Neuronal stem cell (in vitro differentiated cells): ENCODE measurements around the gene PDE4B.

ENCODE experiments used
- DNase-seq: peaks from one replicate; pipeline ENCODE4 v3.0.0-alpha.2; 2013; ENCODE audit warnings: low spot score
- H2AFZ ChIP-seq: one replicate; pipeline ENCODE4 v1.6.1; 2013; ENCODE audit warnings: mild to moderate bottlenecking, low read length, inconsistent platforms
- H2AK5ac ChIP-seq: 2 replicates; pipeline ENCODE4 v1.6.1; 2013; ENCODE audit warnings: low read depth, mild to moderate bottlenecking, inconsistent platforms, low read length, moderate library complexity, mixed read lengths
- H2BK120ac ChIP-seq: 2 replicates; pipeline ENCODE4 v1.6.1; 2013; ENCODE audit warnings: low read depth, mild to moderate bottlenecking, inconsistent platforms, low read length, moderate library complexity, mixed read lengths
- H2BK12ac ChIP-seq: one replicate; pipeline ENCODE4 v1.6.1; 2013; ENCODE audit warnings: low read length, inconsistent platforms
- H2BK15ac ChIP-seq: 2 replicates; pipeline ENCODE4 v1.6.1; 2013; ENCODE audit warnings: mild to moderate bottlenecking, low read length, inconsistent platforms, mixed read lengths
- H2BK5ac ChIP-seq: one replicate; pipeline ENCODE4 v1.6.1; 2013; ENCODE audit warnings: inconsistent platforms, mild to moderate bottlenecking, low read length, moderate library complexity
- H3K14ac ChIP-seq: one replicate; pipeline ENCODE4 v1.6.1; 2013; ENCODE audit warnings: low read length, inconsistent platforms
- H3K18ac ChIP-seq: 2 replicates; pipeline ENCODE4 v1.6.1; 2013; ENCODE audit warnings: low read length, inconsistent platforms
- H3K23ac ChIP-seq: 2 replicates; pipeline ENCODE4 v1.6.1; 2013; ENCODE audit warnings: low read depth, mild to moderate bottlenecking, mixed read lengths, low read length, inconsistent platforms; ENCODE audit not compliant: poor library complexity
- H3K27ac ChIP-seq: replicated peaks from 3 replicates; pipeline ENCODE4 v1.5.1; 2013; ENCODE audit warnings: low read length, inconsistent platforms
- H3K27me3 ChIP-seq, 3 experiments: 2 replicates each; pipeline ENCODE4 v1.6.1; 2013; ENCODE audit warnings: low read length in 3 of 3, mild to moderate bottlenecking in 2 of 3, inconsistent platforms in 1 of 3, low read depth in 1 of 3, mixed read lengths in 1 of 3, moderate library complexity in 1 of 3; ENCODE audit not compliant: control insufficient read depth in 3 of 3, insufficient read depth in 3 of 3
- H3K36me3 ChIP-seq, 2 donors: replicated peaks in 1 of 2; 2 replicates each; pipeline ENCODE4 v1.6.1; 2013; ENCODE audit warnings: low read length in 2 of 2; ENCODE audit not compliant: control insufficient read depth in 2 of 2, insufficient read depth in 2 of 2
- H3K4ac ChIP-seq: 2 replicates; pipeline ENCODE4 v1.6.1; 2013; ENCODE audit warnings: inconsistent platforms, mild to moderate bottlenecking, low read length, moderate library complexity
- H3K4me1 ChIP-seq, 2 donors: 1 replicate in 1 of 2; 2 replicates in 1 of 2; pipeline ENCODE4 v1.6.1; 2013; ENCODE audit warnings: low read length in 2 of 2, low read depth in 1 of 2; ENCODE audit not compliant: control insufficient read depth in 2 of 2, insufficient read depth in 1 of 2
- H3K4me2 ChIP-seq: one replicate; pipeline ENCODE4 v1.6.1; 2013; ENCODE audit warnings: mild to moderate bottlenecking, low read length, inconsistent platforms; ENCODE audit not compliant: insufficient read depth, poor library complexity, severe bottlenecking
- H3K4me3 ChIP-seq, 2 donors: 2 replicates each; pipeline ENCODE4 v1.5.1; 2013; ENCODE audit warnings: low read length in 2 of 2, mild to moderate bottlenecking in 2 of 2, inconsistent platforms in 1 of 2, moderate library complexity in 1 of 2
- H3K79me1 ChIP-seq: one replicate; pipeline ENCODE4 v1.6.1; 2013; ENCODE audit warnings: low read depth, mild to moderate bottlenecking, inconsistent platforms, low read length, moderate library complexity
- H3K9ac ChIP-seq: one replicate; pipeline ENCODE4 v1.6.1; 2013; ENCODE audit warnings: mild to moderate bottlenecking, low read depth, low read length, inconsistent platforms; ENCODE audit not compliant: poor library complexity
- H3K9me3 ChIP-seq, 2 donors: replicated peaks in 1 of 2; 2 replicates each; pipeline versions ENCODE3 to v1.6.1; 2013; ENCODE audit warnings: low read length in 2 of 2, mild to moderate bottlenecking in 2 of 2, inconsistent platforms in 1 of 2, low read depth in 1 of 2, mixed read lengths in 1 of 2, moderate library complexity in 1 of 2; ENCODE audit not compliant: control insufficient read depth in 2 of 2, insufficient read depth in 1 of 2
- H4K8ac ChIP-seq: one replicate; pipeline ENCODE4 v1.6.1; 2013; ENCODE audit warnings: low read depth, mild to moderate bottlenecking, inconsistent platforms, low read length, moderate library complexity
- H4K91ac ChIP-seq: one replicate; pipeline ENCODE4 v1.6.1; 2013; ENCODE audit warnings: low read length, low read depth, mild to moderate bottlenecking, inconsistent platforms; ENCODE audit not compliant: poor library complexity
- WGBS, 2 donors: extraction: QIAGEN DNeasy Blood & Tissue Kit; methylation state at CpG; one replicate each; pipeline ENCODE4 v1.1.7; 2013; ENCODE audit warnings: missing lambda C conversion rate in 2 of 2, mixed read lengths in 1 of 2; ENCODE audit not compliant: insufficient read length in 2 of 2, insufficient replicate concordance in 1 of 2; ENCODE audit errors: extremely low coverage in 2 of 2; 5-methylcytosine and 5-hydroxymethylcytosine counted together

The PDE4B gene

GRCh38 chr1:65890201-65890843 lies 97.6 kb downstream of the PDE4B start:
- H3K27ac ChIP-seq, result no peak overlapping the region
- H3K18ac ChIP-seq, result no peak overlapping the region
- no peak overlapping the region for H4K91ac ChIP-seq
- no peaks in the 10 kb centered on the region for H3K27me3 ChIP-seq
- H2AK5ac ChIP-seq, result no peak overlapping the region
- no peak overlapping the region for H2AFZ ChIP-seq
- DNase-seq, result no peak
- H4K8ac ChIP-seq, result no peak overlapping the region
- no peak overlapping the region for H3K4me3 ChIP-seq
- no peaks in the 10 kb centered on the region for H3K36me3 ChIP-seq
- no peaks in the 10 kb centered on the region for H3K79me1 ChIP-seq
- no peak overlapping the region for H2BK5ac ChIP-seq
- H3K14ac ChIP-seq, result no peak overlapping the region
- H3K9ac ChIP-seq, result no peak overlapping the region
- H3K4me2 ChIP-seq, result no peak overlapping the region
- H2BK15ac ChIP-seq, result no peak overlapping the region
- H3K4ac ChIP-seq, result no peak overlapping the region
- no peaks in the 10 kb centered on the region for H3K9me3 ChIP-seq
- no CpG with 5 or more reads among the region's 3 CpGs for WGBS, 2 donors
- H2BK120ac ChIP-seq, result no peak overlapping the region
- no peak overlapping the region for H2BK12ac ChIP-seq
- H3K23ac ChIP-seq, result no peak overlapping the region
- no peaks in the 10 kb centered on the region for H3K4me1 ChIP-seq

DNA sequence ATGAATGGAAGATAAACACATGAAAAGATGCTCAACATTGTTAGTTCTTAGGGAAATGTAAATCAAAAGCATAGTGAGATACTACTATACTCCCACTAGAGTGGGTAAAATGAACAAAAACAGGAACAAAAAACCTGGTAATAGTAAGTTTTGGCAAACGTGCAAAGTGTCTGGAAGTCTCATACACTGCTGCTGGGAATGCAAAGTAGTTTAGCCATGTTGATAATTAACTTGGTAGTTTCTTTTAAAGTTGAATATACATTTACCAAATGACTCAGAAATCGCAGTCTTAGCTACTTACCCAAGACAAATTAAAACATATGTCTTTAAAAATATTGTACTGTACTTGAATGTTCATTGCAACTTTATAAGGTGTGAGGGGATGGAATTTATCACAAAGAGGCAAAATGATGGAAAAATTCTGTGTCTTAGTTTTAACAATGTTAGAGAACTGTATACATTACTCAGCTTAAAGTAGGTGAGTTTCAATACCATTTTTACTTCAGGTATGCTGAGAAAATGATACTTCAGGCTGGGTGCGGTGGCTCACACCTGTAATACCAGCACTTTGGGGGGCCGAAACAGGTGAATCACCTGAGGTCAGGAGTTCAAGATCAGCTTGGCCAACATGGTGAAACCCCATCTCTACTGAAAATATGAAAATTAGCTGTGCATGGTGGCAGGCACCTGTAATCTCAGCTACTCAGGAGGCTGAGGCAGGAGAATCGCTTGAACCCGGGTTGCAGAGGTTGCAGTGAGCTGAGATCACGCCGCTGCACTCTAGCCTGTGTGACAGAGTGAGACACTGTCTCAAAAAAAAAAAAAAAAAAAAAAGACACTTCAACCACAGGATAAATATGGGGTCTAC lies 102.3 kb downstream of the PDE4B start:
- Histone ChIP-seq H3K18ac (no peak overlapping the region), H3K79me1 (no peaks in the 10 kb centered on the region), H2BK120ac (no peak overlapping the region), H3K27ac (no peak overlapping the region), H2BK5ac (no peak overlapping the region), H3K4me1 (no peaks in the 10 kb centered on the region), H3K9me3 (no peaks in the 10 kb centered on the region), H2AFZ (no peak overlapping the region), H2BK15ac (no peak overlapping the region), H2BK12ac (no peak overlapping the region), H2AK5ac (no peak overlapping the region), H4K91ac (no peak overlapping the region), H3K4ac (no peak overlapping the region), H3K27me3 (no peaks in the 10 kb centered on the region), H3K4me2 (no peak overlapping the region), H3K36me3 (no peaks in the 10 kb centered on the region), H4K8ac (no peak overlapping the region), H3K14ac (no peak overlapping the region), H3K4me3 (no peak overlapping the region), H3K9ac (no peak overlapping the region), H3K23ac (no peak overlapping the region)
- WGBS, 2 donors, result no CpG with 5 or more reads among the region's 8 CpGs
- no peak for DNase-seq

- whole genome bisulfite sequencing, 2 donors, result no CpG with 5 or more reads among the region's 1 CpG
These were observed 104.0 kb downstream of the PDE4B start for GRCh38 chr1:65896721-65897120.

DNA sequence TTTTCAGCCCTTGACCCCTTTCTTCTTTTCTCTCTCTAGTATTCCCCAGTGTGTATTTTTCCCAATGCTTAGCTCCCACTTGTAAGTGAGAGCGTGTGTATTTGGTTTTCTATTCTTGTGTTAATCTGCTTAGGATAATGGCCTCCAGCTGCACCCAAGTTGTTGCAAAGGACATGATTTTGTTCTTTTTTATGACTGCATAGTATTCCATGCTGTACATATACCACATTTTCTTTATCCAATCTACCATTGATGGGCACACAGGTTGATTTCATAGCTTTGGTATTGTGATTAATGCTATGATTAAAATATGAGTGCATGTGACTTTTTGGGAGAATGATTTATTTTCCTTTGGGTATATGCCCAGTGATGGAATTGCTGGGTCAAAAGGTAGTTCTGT lies 104.8 kb downstream of the PDE4B start:
- Histone ChIP-seq H2BK120ac (no peak overlapping the region), H2AFZ (no peak overlapping the region), H3K14ac (no peak overlapping the region), H3K79me1 (no peaks in the 10 kb centered on the region), H4K8ac (no peak overlapping the region), H2BK15ac (no peak overlapping the region), H3K18ac (no peak overlapping the region), H2BK5ac (no peak overlapping the region), H3K27ac (no peak overlapping the region), H3K36me3 (no peaks in the 10 kb centered on the region), H3K4me3 (no peak overlapping the region), H3K4ac (no peak overlapping the region), H2AK5ac (no peak overlapping the region), H3K9ac (no peak overlapping the region), H3K4me1 (no peaks in the 10 kb centered on the region), H3K23ac (no peak overlapping the region), H2BK12ac (no peak overlapping the region), H3K9me3 (no peaks in the 10 kb centered on the region), H3K27me3 (no peaks in the 10 kb centered on the region), H3K4me2 (no peak overlapping the region), H4K91ac (no peak overlapping the region)
- DNase-seq, result no peak
- no CpG with 5 or more reads among the region's 1 CpG for WGBS, 2 donors

More at GRCh38 chr1:65896721-65897120, 104.0 kb downstream of the PDE4B start:
- Histone ChIP-seq H3K9ac (no peak overlapping the region), H4K8ac (no peak overlapping the region), H3K27ac (no peak overlapping the region), H3K4me3 (no peak overlapping the region), H2AK5ac (no peak overlapping the region), H3K27me3 (no peaks in the 10 kb centered on the region), H3K4me2 (no peak overlapping the region), H3K18ac (no peak overlapping the region), H3K4me1 (no peaks in the 10 kb centered on the region), H2BK15ac (no peak overlapping the region), H3K4ac (no peak overlapping the region), H3K14ac (no peak overlapping the region), H3K79me1 (no peaks in the 10 kb centered on the region), H2BK120ac (no peak overlapping the region), H3K36me3 (no peaks in the 10 kb centered on the region), H3K9me3 (no peaks in the 10 kb centered on the region), H4K91ac (no peak overlapping the region), H2BK12ac (no peak overlapping the region), H2BK5ac (no peak overlapping the region), H3K23ac (no peak overlapping the region), H2AFZ (no peak overlapping the region)
- no peak for DNase-seq
